CD14-positive monocyte (primary cell): ENCODE measurements around the gene TMCC1. TPM values are rescaled to one million over a fixed set of nuclear protein-coding genes. Genes with fewer than 3 reads are reported as not detected.

Source experiments
- DNase-seq, 3 donors: peaks; one replicate each; pipeline ENCODE4 v3.0.0-alpha.2; 2011 to 2022
- H2AFZ ChIP-seq: 2 replicates; pipeline ENCODE4 v1.6.0; 2012; ENCODE audit warnings: mild to moderate bottlenecking, low read depth, low read length, inconsistent platforms; ENCODE audit not compliant: insufficient read depth, poor library complexity, severe bottlenecking
- H3K27ac ChIP-seq, 2 donors: 1 replicate in 1 of 2; 2 replicates in 1 of 2; pipeline ENCODE4 v1.5.1; 2012 to 2013; ENCODE audit warnings: low read length in 2 of 2, control low read depth in 1 of 2, inconsistent platforms in 1 of 2, low read depth in 1 of 2, mild to moderate bottlenecking in 1 of 2
- H3K27me3 ChIP-seq, 2 donors: one replicate each; pipeline versions ENCODE4 v1.6.0 to v1.6.1; 2011 to 2013; ENCODE audit warnings: low read length in 2 of 2; ENCODE audit not compliant: control insufficient read depth in 2 of 2, insufficient read depth in 2 of 2
- H3K36me3 ChIP-seq, 2 donors: replicated peaks in 1 of 2; 1 replicate in 1 of 2; 2 replicates in 1 of 2; pipeline versions ENCODE4 v1.5.1 to v1.6.1; 2012 to 2013; ENCODE audit warnings: low read length in 2 of 2, control low read depth in 1 of 2, inconsistent platforms in 1 of 2, mild to moderate bottlenecking in 1 of 2; ENCODE audit not compliant: insufficient read depth in 2 of 2, control insufficient read depth in 1 of 2
- H3K4me1 ChIP-seq, 2 donors: 1 replicate in 1 of 2; 2 replicates in 1 of 2; pipeline versions ENCODE4 v1.5.1 to v1.6.1; 2012 to 2013; ENCODE audit warnings: low read length in 2 of 2, control low read depth in 1 of 2, inconsistent platforms in 1 of 2, mild to moderate bottlenecking in 1 of 2, moderate library complexity in 1 of 2; ENCODE audit not compliant: insufficient read depth in 2 of 2, control insufficient read depth in 1 of 2
- H3K4me2 ChIP-seq: replicated peaks from 2 replicates; pipeline ENCODE3; 2012; ENCODE audit warnings: low read length, moderate library complexity, mild to moderate bottlenecking; ENCODE audit not compliant: poor library complexity, severe bottlenecking; ENCODE audit errors: extremely low read depth
- H3K4me3 ChIP-seq, 3 experiments: fragments of 200-600 bp in 1 of 3; sonication (generic) in 1 of 3; replicated peaks in 1 of 3; 1 replicate in 2 of 3; 2 replicates in 1 of 3; pipeline ENCODE4 v1.5.1; 2011 to 2013; ENCODE audit warnings: low read length in 3 of 3, mild to moderate bottlenecking in 3 of 3, control low read depth in 2 of 3, low read depth in 2 of 3, inconsistent platforms in 1 of 3, moderate library complexity in 1 of 3
- H3K79me2 ChIP-seq: 2 replicates; pipeline ENCODE4 v1.6.0; 2012; ENCODE audit warnings: mild to moderate bottlenecking, control low read depth, inconsistent platforms, low read length, moderate library complexity; ENCODE audit not compliant: insufficient read depth
- H3K9ac ChIP-seq: 2 replicates; pipeline ENCODE4 v1.6.0; 2017; ENCODE audit warnings: low read length, mild to moderate bottlenecking; ENCODE audit not compliant: insufficient read depth, poor library complexity, severe bottlenecking
- H3K9me3 ChIP-seq, 2 donors: replicated peaks in 1 of 2; 1 replicate in 1 of 2; 2 replicates in 1 of 2; pipeline versions ENCODE4 v1.5.1 to v1.6.1; 2012 to 2013; ENCODE audit warnings: low read length in 2 of 2, control low read depth in 1 of 2; ENCODE audit not compliant: control insufficient read depth in 1 of 2, insufficient read depth in 1 of 2
- H4K20me1 ChIP-seq: 2 replicates; pipeline ENCODE4 v1.6.0; 2012; ENCODE audit warnings: mild to moderate bottlenecking, low read length, control low read depth, moderate library complexity; ENCODE audit not compliant: insufficient read depth
- H3K27ac Mint-ChIP-seq, 7 donors: one replicate each; pipeline ENCODE4 v1.8.0; 2020; ENCODE audit warnings: mild to moderate bottlenecking in 7 of 7, mixed read lengths in 7 of 7, moderate library complexity in 6 of 7, inconsistent platforms in 2 of 7
- H3K27me3 Mint-ChIP-seq, 3 donors: one replicate each; pipeline ENCODE4 v1.8.0; 2021 to 2022; ENCODE audit warnings: low read depth in 3 of 3, mild to moderate bottlenecking in 3 of 3, mixed read lengths in 3 of 3, moderate library complexity in 3 of 3, inconsistent platforms in 1 of 3
- H3K36me3 Mint-ChIP-seq, 2 donors: one replicate each; pipeline ENCODE4 v1.8.0; 2020; ENCODE audit warnings: mixed read lengths in 2 of 2, inconsistent platforms in 1 of 2, mild to moderate bottlenecking in 1 of 2
- H3K4me1 Mint-ChIP-seq: one replicate; pipeline ENCODE4 v1.8.0; 2020; ENCODE audit warnings: mild to moderate bottlenecking, mixed read lengths
- H3K4me3 Mint-ChIP-seq, 2 donors: one replicate each; pipeline ENCODE4 v1.8.0; 2020; ENCODE audit warnings: mild to moderate bottlenecking in 2 of 2, mixed read lengths in 2 of 2, moderate library complexity in 1 of 2
- H3K9me3 Mint-ChIP-seq, 7 donors: one replicate each; pipeline ENCODE4 v1.8.0; 2020 to 2022; ENCODE audit warnings: mixed read lengths in 7 of 7, mild to moderate bottlenecking in 6 of 7, moderate library complexity in 6 of 7, inconsistent platforms in 2 of 7
- WGBS: methylation state at CpG from one replicate; pipeline ENCODE4 v1.1.5; 2013; ENCODE audit warnings: missing lambda C conversion rate; ENCODE audit not compliant: insufficient coverage; 5-methylcytosine and 5-hydroxymethylcytosine counted together
- intact Hi-C, 2 donors: fragments of 100-400 bp; cut with micrococcal nuclease; formaldehyde crosslinking; loops; one replicate each; pipeline versions ENCODE4 v1.15.0 to v1.15.1; 2023
- polyA plus RNA-seq, 3 donors: library from polyadenylated mRNA; depleted of rRNA in 1 of 3; unstranded in 2 of 3; stranded (reverse) in 1 of 3; fragments of 300-500 nt in 2 of 3; fragments of >200 nt in 1 of 3; fragmentation: Illumina TruSeq in 2 of 3; gene quantifications; 1 replicate in 2 of 3; 2 replicates in 1 of 3; pipeline ENCODE4 v1.2.3, GENCODE V29; 2012 to 2021
- TF ChIP-seq, protein P1 (sequence below): fragments of 200-600 bp; IDR thresholded peaks from one replicate; pipeline ENCODE4 v1.8.0; 2022; ENCODE audit warnings: antibody characterized with exemption, mild to moderate bottlenecking

Gene TMCC1
- polyA plus RNA-seq, 3 donors = 5.0 to 10.2 (median 5.0) TPM

DNA sequence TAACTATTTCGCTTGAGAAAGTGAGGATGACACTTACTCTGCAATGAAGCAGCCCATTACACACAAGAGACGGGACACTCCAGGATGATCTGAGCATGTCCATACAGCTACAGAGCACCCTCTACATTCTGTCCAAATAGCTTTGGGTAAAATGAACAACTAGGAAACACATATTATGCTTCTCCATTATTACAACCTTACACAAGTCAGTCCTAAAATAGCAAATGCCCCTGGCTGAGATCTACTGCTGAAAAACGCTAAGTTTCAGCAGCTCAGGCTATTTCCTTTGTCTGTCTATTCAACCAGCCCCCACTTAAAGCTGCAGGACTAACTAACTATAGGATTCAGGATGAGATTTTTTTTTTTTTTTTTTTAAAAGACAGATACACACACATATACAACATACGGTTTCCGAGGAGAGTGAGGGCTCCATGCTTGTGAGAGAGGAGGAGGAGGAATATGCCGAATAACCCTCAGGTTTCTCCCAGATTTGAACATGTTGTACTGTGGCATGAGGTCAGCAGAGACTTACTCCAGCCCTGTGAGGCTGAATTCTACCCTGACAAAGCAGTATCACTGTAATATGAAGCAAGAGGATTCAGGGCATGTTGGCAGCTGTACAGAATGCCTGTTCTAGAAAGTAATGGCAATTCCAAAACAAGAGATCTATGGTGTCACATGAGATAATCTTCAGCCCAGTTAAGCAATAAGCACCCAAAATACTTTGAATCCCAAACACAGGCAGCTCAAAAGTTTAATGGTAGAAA, 169.8 kb downstream of the TMCC1 start:
- Mint-ChIP-seq H3K4me1 (no peaks in the 10 kb centered on the region), H3K27ac (no peak overlapping the region), H3K27me3 (peaks cover 0 to 2% (median 0%) of the 10 kb centered on the region in 3 donors), H3K4me3 (no peak overlapping the region), H3K9me3 (no peaks in the 10 kb centered on the region), H3K36me3 (peaks cover 0 to 2% of the 10 kb centered on the region in 2 donors)
- Histone ChIP-seq H3K9me3 (no peaks in the 10 kb centered on the region), H3K4me2 (no peak overlapping the region), H2AFZ (no peak overlapping the region), H3K9ac (no peak overlapping the region), H3K27me3 (no peaks in the 10 kb centered on the region), H4K20me1 (peaks cover 25% of the 10 kb centered on the region), H3K4me3 (no peak overlapping the region), H3K4me1 (no peaks in the 10 kb centered on the region), H3K36me3 (no peaks in the 10 kb centered on the region), H3K27ac (no peak overlapping the region), H3K79me2 (no peaks in the 10 kb centered on the region)
- no peak for DNase-seq
- TF ChIP-seq, protein P1, sequence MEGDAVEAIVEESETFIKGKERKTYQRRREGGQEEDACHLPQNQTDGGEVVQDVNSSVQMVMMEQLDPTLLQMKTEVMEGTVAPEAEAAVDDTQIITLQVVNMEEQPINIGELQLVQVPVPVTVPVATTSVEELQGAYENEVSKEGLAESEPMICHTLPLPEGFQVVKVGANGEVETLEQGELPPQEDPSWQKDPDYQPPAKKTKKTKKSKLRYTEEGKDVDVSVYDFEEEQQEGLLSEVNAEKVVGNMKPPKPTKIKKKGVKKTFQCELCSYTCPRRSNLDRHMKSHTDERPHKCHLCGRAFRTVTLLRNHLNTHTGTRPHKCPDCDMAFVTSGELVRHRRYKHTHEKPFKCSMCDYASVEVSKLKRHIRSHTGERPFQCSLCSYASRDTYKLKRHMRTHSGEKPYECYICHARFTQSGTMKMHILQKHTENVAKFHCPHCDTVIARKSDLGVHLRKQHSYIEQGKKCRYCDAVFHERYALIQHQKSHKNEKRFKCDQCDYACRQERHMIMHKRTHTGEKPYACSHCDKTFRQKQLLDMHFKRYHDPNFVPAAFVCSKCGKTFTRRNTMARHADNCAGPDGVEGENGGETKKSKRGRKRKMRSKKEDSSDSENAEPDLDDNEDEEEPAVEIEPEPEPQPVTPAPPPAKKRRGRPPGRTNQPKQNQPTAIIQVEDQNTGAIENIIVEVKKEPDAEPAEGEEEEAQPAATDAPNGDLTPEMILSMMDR = no peak
- intact Hi-C loops = no loop called here
- WGBS = 93% methylated on average over 3 of the region's 6 CpGs

DNA sequence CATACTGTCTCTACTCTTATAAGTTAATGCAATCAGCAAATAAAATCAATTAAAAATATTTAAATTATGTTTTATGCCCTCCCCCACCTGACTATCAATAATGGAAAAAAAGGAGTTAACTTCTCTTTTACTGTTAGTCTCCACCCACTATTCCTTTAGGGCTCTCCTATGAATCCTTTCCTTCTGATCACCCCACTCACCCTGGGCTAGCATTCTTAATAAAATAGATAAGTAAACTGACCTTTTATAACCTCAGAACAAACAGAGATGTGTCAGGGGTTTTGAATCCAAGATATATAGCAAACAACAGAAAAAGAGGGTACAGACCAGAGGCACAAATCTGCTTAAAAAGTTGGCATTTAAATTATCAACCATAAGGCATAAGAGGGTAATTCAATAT, 171.0 kb downstream of the TMCC1 start:
- H2AFZ ChIP-seq = no peak overlapping the region
- H3K79me2 ChIP-seq = no peaks in the 10 kb centered on the region
- no peaks in the 10 kb centered on the region for H3K27me3 Mint-ChIP-seq
- no peaks in the 10 kb centered on the region for H3K36me3 ChIP-seq
- H3K36me3 Mint-ChIP-seq = peaks cover 0 to 2% of the 10 kb centered on the region in 2 donors
- no peak overlapping the region for H3K27ac ChIP-seq
- peaks cover 20% of the 10 kb centered on the region for H4K20me1 ChIP-seq
- H3K9me3 Mint-ChIP-seq = no peaks in the 10 kb centered on the region
- no peak overlapping the region for H3K4me3 Mint-ChIP-seq
- H3K4me2 ChIP-seq = no peak overlapping the region
- no peaks in the 10 kb centered on the region for H3K4me1 Mint-ChIP-seq
- TF ChIP-seq, protein P1 = no peak
- no peaks in the 10 kb centered on the region for H3K27me3 ChIP-seq
- H3K9ac ChIP-seq = no peak overlapping the region
- DNase-seq = no peak
- no peaks in the 10 kb centered on the region for H3K9me3 ChIP-seq
- no peak overlapping the region for H3K27ac Mint-ChIP-seq
- no peak overlapping the region for H3K4me3 ChIP-seq
- intact Hi-C loops = no loop called here
- H3K4me1 ChIP-seq = no peaks in the 10 kb centered on the region
